Tibial nerve (tissue), 3 donors: ENCODE data around the gene LYRM4.

Source experiments
- CTCF ChIP-seq, 5 experiments: fragments of 200-600 bp in 3 of 5; fragments of 450-650 bp in 2 of 5; sonication (generic) in 3 of 5; IDR thresholded peaks; one replicate each; pipeline ENCODE4 v1.5.1; 2016 to 2019; ENCODE audit warnings: antibody characterized with exemption in 5 of 5, mild to moderate bottlenecking in 3 of 5, moderate library complexity in 2 of 5
- POLR2A ChIP-seq, 2 donors: fragments of 450-650 bp; IDR thresholded peaks; one replicate each; pipeline ENCODE4 v1.6.1; 2017; ENCODE audit warnings: antibody characterized with exemption in 2 of 2, mild to moderate bottlenecking in 2 of 2, moderate library complexity in 2 of 2

- TF ChIP-seq CTCF (IDR thresholded peaks at IDR 0.05) (no peak), POLR2A (IDR thresholded peaks at IDR 0.05) (no peak)
These were observed 138.8 kb downstream of the LYRM4 start for GRCh38 chr6:5121956-5122355.
